ENCODE results near the gene SLC25A22. TPM values are rescaled to one million over a fixed set of nuclear protein-coding genes. Genes with fewer than 3 reads are reported as not detected.

SLC25A22 gene
- total RNA-seq, 1 donor from 2014 or later: 17.8 TPM

- no peak for DNase-seq (ENCODE audit: low spot score)
- H3K4me1 Mint-ChIP-seq (ENCODE audit: unreplicated experiment): no peaks in the 10 kb centered on the region
- no peak for TF ChIP-seq CTCF (IDR thresholded peaks at IDR 0.05; ENCODE audit: unreplicated experiment)
- H3K27ac Mint-ChIP-seq (ENCODE audit: unreplicated experiment): no peak overlapping the region
- no peak overlapping the region for H3K4me3 Mint-ChIP-seq (ENCODE audit: unreplicated experiment)
- no peaks in the 10 kb centered on the region for H3K9me3 Mint-ChIP-seq (ENCODE audit: unreplicated experiment)
- peaks cover 11% of the 10 kb centered on the region for H3K27me3 Mint-ChIP-seq (ENCODE audit: unreplicated experiment)
- H3K36me3 Mint-ChIP-seq (ENCODE audit: low read depth, unreplicated experiment): no peaks in the 10 kb centered on the region
Observed at GRCh38 chr11:791658-792534, 6.2 kb downstream of the SLC25A22 start.

- peaks cover 9% of the 10 kb centered on the region for H3K27me3 Mint-ChIP-seq (ENCODE audit: unreplicated experiment)
- no peak for TF ChIP-seq CTCF (IDR thresholded peaks at IDR 0.05; ENCODE audit: unreplicated experiment)
- no peaks in the 10 kb centered on the region for H3K4me1 Mint-ChIP-seq (ENCODE audit: unreplicated experiment)
- no peak for DNase-seq (ENCODE audit: low spot score)
- no peaks in the 10 kb centered on the region for H3K36me3 Mint-ChIP-seq (ENCODE audit: low read depth, unreplicated experiment)
- no peak overlapping the region for H3K4me3 Mint-ChIP-seq (ENCODE audit: unreplicated experiment)
- H3K27ac Mint-ChIP-seq (ENCODE audit: unreplicated experiment): no peak overlapping the region
- no peaks in the 10 kb centered on the region for H3K9me3 Mint-ChIP-seq (ENCODE audit: unreplicated experiment)
Observed at GRCh38 chr11:790721-791564, 7.1 kb downstream of the SLC25A22 start.

- Mint-ChIP-seq H3K27me3 (ENCODE audit: unreplicated experiment) (peaks cover 14% of the 10 kb centered on the region), H3K4me3 (ENCODE audit: unreplicated experiment) (no peak within 1 kb of the TSS), H3K9me3 (ENCODE audit: unreplicated experiment) (no peaks in the 10 kb centered on the region)
Observed at GRCh38 chr11:789943-790342, 8.1 kb downstream of the SLC25A22 start, which contains the start of gene CEND1. Gene CEND1 (minus strand): TSS chr11:790090. CDS start chr11:788576, 1,514 bp downstream.

GRCh38 chr11:788953-789940 is 8.8 kb downstream of the SLC25A22 start:
- Mint-ChIP-seq H3K27ac (ENCODE audit: unreplicated experiment) (no peak overlapping the region), H3K27me3 (ENCODE audit: unreplicated experiment) (peaks cover 14% of the 10 kb centered on the region), H3K4me3 (ENCODE audit: unreplicated experiment) (no peak overlapping the region), H3K36me3 (ENCODE audit: low read depth, unreplicated experiment) (no peaks in the 10 kb centered on the region), H3K4me1 (ENCODE audit: unreplicated experiment) (no peaks in the 10 kb centered on the region), H3K9me3 (ENCODE audit: unreplicated experiment) (no peaks in the 10 kb centered on the region)
- DNase-seq (ENCODE audit: low spot score): no peak
- TF ChIP-seq CTCF (IDR thresholded peaks at IDR 0.05; ENCODE audit: unreplicated experiment): no peak

More at GRCh38 chr11:789943-790342, 8.1 kb downstream of the SLC25A22 start, which contains the start of gene CEND1:
- Mint-ChIP-seq H3K36me3 (ENCODE audit: low read depth, unreplicated experiment) (no peaks in the 10 kb centered on the region), H3K27ac (ENCODE audit: unreplicated experiment) (no peak within 1 kb of the TSS), H3K4me1 (ENCODE audit: unreplicated experiment) (no peaks in the 10 kb centered on the region)
- TF ChIP-seq CTCF (IDR thresholded peaks at IDR 0.05; ENCODE audit: unreplicated experiment): no peak
- DNase-seq (ENCODE audit: low spot score): peak; percentile 48
